ENCODE results near the gene YWHAG.
"Not testable (repeated sequence)": the region's sequence is repeated elsewhere in the genome, so short reads cannot be mapped to it uniquely, and the experiment has no call there.

YWHAG gene

DNA sequence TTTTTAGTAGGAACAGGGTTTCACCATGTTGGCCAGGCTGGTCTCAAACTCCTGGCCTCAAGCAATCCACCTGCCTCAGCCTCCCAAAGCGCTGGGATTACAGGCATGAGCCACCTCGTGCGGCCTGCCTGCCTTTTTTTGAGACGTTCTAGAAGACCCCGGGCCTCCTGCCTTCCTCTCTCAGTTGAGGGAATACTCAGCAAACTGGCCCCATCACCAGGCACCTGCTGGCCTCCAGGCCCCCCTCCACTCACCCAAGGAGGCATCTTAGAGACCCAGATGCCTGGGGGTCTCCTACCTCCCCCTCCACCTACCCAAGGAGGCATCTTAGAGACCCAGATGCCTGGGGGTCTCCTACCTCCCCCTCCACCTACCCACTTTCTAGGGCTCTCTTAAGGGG, 65.9 kb downstream of the YWHAG start:
- DNase-seq: not testable (repeated sequence)

DNA sequence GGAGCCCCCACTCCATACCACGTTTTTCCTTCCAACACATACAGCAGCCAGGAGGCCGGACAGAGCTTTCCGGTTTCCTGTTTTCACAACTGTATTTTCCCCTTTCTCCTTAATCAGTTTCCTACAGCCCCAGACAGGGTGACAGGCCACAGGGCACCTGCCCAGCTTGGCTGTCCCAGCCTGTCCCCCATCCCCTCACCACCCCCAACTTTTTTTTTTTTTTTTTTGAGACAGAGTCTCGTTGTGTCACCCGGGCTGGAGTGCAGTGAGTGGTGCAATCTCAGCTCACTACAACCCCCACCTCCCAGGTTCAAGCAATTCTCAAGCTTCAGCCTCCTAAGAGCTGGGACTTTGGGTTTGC, 66.6 kb downstream of the YWHAG start:
- no peak for DNase-seq

GRCh38 chr7:76291351-76292212, 67.2 kb downstream of the YWHAG start:
- peak; percentile 98 for DNase-seq

GRCh38 chr7:76290847-76291350, 67.9 kb downstream of the YWHAG start:
- DNase-seq: not testable (repeated sequence)

DNA sequence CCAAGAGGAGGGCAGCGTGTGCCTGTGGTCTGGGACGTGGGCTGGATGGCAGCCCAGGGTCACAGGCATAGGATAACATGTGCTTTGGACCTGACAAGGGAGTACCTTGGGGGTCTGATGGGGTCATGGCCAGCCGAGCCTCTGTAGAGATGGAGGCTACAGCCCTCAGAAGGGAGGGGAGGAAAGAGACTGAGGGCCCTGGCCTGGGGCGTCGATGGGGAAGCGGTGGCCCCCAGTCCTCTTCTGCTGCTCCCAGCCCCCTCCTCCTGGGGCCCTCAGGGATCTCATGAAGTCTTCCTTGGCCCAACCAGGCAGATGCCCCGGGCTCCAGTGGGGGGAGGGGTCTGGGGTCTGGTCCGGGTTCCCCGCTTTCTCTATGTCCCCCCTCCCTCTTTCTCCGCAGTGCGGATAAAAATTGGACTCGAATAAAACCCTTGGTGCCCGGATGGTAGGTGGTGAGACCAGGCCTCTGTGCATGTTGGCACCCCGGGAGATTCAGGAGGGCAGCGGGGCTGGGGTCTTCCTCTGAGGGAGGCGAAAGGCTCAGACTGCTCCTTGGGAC, 71.9 kb downstream of the YWHAG start:
- DNase-seq: no peak

DNA sequence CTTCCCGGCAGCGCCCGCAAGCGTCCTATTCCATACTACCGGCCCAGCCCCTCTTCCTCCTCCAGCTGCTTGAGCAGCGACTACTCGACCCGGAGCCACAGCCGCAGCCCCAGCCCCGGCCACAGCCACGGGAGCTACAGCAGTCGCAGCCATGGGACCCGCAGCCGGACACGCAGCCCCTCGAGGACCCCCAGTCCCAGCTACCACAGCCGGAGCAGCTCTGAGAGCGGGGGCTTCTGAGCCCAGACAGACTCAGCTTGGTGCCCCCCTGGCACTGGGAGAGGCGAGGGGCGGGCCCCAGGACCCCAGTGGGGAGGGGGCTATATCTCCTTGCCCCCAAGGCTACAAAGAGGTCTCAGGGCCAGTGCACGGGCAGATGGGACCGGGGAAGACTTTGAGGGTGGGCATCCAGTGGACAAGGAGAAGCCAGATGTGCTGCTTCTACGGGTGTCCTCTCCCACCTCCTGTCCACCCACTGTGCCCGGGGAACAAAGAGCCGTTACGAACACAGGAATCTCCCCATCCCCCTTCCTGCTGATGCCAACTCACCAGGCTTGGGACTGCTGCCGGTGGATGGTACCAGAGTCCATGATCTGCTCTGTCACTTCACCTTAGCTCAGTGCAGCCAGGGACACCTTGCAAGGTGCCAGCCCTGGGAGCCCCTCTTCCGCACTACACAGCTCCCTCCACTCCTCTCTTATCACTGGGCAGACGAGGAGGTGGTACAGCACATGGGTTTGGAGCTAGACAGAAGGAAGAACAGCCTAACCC, 73.0 kb downstream of the YWHAG start:
- no peak for DNase-seq

DNA sequence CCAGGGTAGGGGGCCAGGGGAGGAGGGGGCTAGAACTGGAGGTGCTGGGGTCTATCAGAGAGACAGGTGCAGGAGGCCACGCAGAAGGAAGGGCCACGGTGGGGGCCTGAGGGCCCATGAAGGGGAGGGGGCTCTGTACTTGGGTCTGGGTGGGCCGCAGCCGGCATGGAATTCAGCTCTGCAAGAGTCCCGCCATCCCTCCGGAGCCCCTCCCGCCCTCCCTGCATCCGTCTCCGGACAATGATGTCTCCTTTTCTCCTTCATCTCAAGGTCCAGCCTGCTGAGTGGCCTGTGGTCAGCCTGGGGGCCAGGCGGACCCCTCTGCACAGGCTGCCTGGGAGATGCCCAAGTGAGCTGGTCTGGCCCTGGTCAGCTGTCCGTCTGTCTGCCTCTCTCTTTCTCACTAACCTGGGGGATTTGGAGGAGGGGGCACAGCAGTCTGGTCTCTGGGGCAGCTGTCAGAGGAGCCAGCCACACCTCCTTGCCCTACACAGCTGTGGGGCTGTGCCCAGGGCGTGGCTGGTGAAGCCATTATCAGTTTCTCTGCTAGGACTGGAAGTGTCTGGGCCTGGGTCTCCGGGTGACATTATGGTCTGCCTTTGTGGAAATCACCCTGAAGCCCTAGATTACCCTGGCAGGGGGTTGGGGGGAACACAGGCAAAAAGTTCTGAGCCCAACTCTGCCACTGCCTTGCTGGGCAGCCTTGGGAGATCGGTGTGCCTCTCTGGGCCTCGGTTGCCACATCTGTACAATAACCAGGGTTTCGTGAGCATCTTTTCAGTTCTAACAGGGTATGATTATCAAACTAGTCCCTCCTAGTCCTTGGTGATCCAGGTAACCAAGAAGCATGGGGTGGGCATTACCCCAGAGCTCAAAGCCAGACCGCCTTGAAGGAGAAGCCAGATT, 75.3 kb downstream of the YWHAG start:
- no peak for DNase-seq

DNA sequence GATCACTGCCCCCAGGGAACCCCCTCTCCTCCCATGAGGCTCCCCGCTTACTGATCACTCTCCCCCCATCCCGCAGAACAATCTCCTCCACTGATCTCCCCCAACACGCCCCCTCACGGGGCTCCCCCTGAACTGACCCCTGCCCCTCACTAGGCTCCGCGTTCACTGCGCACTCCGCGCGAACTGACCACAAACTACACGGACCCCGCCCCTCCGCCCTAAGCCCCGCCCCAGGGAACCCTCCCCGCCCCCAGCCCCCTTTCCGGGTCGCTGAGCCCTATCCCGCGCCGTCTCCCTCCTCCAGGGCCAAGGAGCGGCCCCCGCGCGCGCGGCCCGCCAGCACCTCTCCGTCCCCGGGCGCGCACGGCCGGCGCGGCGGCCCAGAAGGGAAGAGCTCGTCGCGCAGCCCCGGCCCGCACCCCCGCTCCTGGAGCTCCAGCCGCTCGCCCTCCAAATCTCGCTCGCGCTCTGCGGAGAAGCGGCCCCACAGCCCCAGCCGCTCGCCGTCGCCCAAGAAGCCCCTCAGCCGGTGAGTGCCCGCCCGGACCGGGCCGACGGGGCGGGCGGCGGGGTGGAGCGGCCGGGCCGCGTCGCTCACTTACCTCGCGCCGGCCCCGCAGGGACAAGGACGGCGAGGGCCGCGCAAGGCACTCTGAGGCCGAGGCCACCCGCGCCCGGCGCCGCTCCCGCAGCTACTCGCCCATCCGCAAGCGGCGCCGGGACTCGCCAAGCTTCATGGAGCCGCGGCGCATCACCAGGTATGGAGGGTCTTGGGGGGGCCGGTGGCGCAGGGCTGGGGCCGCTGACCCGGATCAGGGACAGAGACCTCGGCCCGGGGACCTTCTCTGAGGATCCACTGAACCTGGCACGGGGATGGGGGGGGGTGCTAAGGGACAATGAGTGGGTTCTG, 76.2 kb downstream of the YWHAG start:
- DNase-seq: no peak

DNA sequence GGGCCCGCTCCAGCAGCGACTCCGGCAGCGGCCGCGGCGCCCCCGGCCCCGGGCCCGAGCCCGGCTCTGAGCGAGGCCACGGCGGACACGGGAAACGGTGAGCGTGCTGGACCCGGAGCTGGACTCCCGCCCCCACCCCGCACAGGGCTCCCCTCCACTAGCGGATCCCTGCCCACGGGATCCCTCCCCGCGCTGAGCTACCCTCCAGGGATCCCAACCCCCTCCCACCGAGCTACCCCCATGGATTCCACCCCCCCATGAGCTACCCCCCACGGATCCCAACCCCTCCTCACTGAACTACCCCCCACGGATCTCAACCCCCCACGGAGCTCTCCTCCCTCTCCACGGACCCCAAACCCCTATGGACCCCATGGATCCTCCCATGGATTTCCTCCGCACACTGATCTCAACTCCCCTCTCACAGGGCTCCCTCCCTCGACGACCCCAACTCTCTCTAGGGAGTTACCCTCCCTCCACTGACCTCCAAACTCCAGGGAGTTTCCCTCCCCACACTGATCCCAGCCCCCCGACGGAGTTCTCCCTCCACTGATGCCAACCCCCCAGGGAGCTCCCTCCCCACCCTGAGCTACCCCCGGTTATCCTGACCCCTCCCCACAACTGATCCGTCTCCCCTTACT, 77.0 kb downstream of the YWHAG start:
- no peak for DNase-seq

GRCh38 chr7:76281006-76281705, 77.6 kb downstream of the YWHAG start:
- no peak for DNase-seq

DNA sequence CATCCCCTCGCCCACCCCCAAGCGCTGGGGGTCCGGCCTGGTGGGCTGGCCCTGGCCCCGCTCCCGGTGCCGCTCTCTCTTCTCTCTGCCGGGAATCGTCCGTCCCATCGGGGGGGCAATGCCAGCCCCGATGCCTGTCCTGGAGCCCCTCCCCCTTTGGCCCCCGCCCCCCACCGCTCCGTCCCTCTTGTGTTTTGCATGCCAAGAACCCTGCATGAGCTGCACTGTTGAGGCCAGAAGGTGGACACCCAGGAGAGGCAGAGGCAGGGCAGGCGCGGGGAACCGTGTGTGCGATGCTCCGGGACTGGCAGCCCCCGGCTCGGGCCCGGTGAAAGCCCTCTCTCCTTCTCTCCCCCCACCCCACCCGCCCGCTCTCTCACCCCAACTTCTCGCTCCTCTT, 78.4 kb downstream of the YWHAG start:
- no peak for DNase-seq

- DNase-seq: no peak
Measured at GRCh38 chr7:76278540-76278939, 80.3 kb downstream of the YWHAG start.
